ACHN (cell line): Measurements from ENCODE around the gene NRCAM.
A peak's percentile ranks its signal among the peaks of the same experiment; 100 is the strongest.

Source experiments
- DNase-seq: peaks from one replicate; pipeline ENCODE4 v3.0.0-alpha.2; 2015
- in situ Hi-C: cut with HindIII; loops from 2 replicates; pipeline ENCODE4 v1.10.0; 2017; ENCODE audit warnings: low sequenced_read_pairs, low pct_ligation_motif_present, low pct_unique_long_range_greater_than_20kb

The NRCAM gene

DNA sequence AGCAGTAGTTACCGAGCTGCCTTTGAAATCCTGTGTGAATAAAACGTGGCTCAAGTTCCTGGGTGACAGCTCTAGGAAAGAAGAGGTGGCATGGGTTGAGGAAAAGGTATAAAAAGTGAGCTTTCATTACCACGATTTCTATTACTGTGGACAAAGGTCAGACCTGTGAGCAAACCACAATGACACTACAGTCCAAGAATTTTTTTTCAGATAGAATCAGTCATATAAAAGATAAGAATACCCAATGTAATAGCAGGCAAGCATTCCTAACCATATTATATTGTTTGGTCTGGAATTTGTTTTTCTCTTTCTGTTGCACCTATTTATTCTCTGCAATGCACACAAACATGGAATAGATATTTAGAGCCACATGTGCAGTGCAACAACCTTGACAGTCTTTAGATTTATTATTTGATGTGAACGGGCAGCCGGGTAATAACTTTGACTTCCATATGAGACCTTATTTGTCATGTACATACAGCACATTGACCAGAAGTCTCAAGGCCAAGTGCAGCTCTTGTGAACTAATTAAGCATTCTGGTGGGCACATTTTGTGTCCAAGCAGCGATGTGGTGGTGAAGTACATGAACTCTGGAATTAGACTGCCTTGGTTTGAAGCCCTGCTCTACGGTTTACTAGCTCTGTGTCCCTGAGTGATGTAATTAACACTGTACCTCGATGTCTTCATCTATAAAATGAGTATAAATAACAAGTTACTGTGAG, 156.8 kb downstream of the NRCAM start:
- in situ Hi-C loops, result no loop called here
- peak; percentile 85 for DNase-seq

DNA sequence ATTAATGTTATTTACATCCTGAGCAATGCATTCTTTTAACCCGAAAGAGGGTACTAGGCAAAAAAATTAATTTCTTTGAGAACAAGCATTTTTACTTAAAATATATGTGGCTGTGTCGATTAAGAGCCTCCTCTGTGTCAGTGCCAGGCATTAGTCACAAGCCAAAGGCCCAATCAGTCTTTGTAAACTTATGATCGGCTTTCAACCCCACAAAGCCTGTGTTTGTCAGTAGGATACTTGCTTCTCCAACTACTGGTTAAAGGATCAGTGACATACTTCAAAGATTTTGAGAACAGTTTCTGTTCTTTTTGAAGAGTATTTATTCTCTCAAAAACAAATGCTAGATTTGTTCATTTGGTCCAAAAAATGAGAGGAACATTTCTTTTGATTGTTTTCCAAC, 159.3 kb downstream of the NRCAM start:
- no peak for DNase-seq

GRCh38 chr7:108294595-108294994, 161.6 kb downstream of the NRCAM start:
- in situ Hi-C loops, result no loop called here
- DNase-seq, result no peak

More for the DNA sequence above, 159.3 kb downstream of the NRCAM start:
- in situ Hi-C loops, result no loop called here

DNA sequence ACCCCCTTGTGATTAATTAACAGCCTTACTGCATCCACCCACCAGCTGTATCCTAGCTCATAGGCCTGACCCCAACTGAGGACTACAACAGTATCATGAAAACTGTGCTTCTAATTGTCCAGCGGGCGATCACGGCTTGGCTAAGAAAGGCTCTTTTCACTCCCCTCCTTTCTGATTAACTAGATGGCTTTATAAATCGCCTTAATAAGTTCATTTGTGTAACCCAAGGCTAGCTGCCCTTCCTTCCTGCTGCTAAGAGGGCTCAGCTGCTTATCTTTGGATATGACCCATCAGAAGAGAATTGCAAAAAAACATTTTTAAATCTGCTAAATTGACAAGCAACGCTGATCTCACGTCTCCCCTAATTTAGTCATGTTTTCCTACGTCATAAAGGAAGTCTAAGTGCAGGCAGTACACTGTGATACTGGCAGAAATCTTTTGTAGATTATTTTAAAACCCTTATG, 163.1 kb downstream of the NRCAM start:
- in situ Hi-C loops, result no loop called here
- DNase-seq, result no peak

DNA sequence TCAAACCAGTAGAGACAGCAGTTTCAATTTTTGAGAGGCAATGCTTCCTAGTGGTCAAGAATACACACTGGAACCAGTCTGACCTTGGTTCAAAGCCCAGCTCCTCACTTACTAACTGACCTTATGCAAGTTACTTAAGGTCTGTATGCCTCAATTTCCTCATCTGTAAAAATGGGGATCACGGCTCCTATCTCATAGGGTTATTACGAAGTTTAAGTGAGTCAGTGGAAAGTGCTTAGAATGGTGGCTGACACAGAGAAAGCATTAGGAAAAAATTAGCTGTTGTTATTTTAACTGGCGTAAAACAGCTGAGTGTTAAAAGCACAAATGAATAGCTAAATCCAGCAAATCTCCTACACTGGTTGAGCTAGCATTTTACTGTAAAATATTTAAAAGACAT, 163.7 kb downstream of the NRCAM start:
- in situ Hi-C loops, result no loop called here
- no peak for DNase-seq

- in situ Hi-C loops, result no loop called here
These were observed 164.3 kb downstream of the NRCAM start for GRCh38 chr7:108291791-108292440.

DNA sequence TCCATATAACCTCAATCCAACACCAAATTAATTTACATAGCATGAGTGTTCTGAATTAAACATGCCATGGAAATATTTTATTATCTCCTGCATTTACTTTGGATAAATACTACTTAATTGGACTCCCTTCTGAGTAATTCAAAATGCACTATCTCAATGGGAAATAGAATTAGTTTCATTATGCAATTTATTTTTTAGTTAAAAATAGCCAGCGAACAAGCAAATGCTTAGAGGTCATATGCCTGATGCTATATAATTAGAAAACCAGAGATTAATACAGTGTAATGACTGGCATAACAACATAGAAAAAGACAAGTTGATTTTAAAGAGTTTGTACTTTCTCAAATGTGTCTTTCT, 165.1 kb downstream of the NRCAM start:
- in situ Hi-C loops, result no loop called here
- DNase-seq, result no peak

More at GRCh38 chr7:108291791-108292440, 164.3 kb downstream of the NRCAM start:
- DNase-seq, result no peak

DNA sequence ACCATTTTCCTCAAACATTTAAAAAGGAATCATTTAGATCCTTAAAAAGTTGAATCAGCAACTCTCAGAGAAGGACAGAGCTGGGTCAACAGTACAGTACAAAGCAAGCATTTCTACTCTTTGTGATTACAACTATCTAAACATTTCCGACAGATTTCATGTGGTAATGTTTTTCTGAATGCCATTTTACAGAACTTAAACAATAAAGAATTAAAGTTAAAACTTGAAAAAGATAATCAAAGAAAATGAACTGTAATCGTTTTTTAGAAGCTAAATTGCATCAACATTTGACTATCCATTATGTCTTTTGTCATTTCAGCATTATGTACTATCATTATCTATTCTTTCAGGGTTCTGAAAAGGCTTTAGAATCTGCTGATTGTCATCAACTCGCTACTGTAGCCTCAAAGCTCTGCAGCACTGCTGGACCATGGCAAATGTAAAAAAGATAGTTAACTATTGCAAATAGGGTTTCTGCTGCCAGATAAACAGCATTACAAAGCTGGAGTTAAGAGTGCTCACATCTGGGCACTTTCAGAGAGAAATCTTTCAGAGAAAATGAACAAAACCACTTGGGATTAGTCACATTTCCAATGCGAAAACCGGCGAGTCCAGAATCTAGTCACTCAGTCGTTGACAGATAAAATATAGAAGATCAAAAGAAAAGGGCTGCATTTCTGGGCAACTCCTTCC, 165.6 kb downstream of the NRCAM start:
- no peak for DNase-seq

DNA sequence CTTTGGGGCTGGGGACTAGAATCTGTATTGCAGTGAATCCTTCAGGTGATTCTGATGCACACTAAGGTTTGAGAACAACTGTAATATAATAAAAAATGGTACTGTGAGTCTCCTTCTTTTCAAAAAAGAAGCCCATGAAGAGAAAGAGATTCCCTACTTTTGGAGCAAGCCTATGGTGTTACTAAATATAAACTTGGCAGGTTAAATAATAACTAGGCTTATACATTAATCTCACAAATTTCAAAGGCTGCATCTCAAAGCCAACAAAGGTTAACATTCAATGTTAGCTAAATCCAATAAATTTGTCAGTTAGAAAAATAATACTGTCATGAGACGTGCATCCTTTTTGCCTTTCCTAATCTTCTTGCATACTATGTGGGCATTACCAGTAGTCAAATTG, 166.4 kb downstream of the NRCAM start:
- in situ Hi-C loops, result no loop called here

More for the DNA sequence above, 165.6 kb downstream of the NRCAM start:
- in situ Hi-C loops, result no loop called here

GRCh38 chr7:108287857-108288256, 168.4 kb downstream of the NRCAM start:
- DNase-seq, result no peak
- in situ Hi-C loops, result no loop called here

More for the DNA sequence above, 166.4 kb downstream of the NRCAM start:
- no peak for DNase-seq

- in situ Hi-C loops, result no loop called here
- no peak for DNase-seq
These were observed 169.8 kb downstream of the NRCAM start for GRCh38 chr7:108286290-108286904.

DNA sequence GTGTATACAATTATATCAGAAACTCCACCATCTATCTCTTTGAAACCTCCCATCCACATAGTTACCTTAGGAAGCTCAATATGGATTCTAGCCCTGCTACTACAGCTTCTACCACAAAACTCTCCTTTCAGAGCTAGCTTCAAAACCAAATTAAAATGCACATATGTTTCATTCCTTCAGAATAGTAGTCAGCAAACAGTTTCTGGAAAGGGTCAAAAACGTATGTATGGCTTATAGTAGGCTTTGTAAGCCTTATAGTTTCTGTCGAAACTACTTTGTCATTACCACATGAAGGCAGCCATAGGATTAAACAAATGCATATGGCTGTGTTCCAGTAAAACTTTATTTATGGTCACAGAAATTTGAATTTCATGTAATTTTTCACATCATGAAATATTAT, 170.5 kb downstream of the NRCAM start:
- in situ Hi-C loops, result no loop called here
- no peak for DNase-seq

DNA sequence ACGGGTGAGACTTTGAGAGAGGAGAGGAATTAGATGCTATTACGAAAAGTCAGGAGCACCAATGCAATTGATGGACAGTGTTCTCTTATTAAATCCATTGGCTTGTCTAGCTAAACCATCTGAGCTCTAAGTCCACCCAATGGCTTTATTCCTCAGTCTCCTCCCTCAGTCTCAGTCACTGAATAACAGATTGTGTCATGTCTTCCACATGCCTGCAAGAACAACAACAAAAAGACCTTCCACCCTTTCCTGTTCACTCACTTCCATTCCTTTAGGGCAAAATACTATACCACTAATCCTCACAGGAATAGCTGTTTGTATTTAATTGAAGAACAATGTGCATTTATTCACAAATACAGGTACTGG, 171.2 kb downstream of the NRCAM start:
- in situ Hi-C loops, result no loop called here
- no peak for DNase-seq

DNA sequence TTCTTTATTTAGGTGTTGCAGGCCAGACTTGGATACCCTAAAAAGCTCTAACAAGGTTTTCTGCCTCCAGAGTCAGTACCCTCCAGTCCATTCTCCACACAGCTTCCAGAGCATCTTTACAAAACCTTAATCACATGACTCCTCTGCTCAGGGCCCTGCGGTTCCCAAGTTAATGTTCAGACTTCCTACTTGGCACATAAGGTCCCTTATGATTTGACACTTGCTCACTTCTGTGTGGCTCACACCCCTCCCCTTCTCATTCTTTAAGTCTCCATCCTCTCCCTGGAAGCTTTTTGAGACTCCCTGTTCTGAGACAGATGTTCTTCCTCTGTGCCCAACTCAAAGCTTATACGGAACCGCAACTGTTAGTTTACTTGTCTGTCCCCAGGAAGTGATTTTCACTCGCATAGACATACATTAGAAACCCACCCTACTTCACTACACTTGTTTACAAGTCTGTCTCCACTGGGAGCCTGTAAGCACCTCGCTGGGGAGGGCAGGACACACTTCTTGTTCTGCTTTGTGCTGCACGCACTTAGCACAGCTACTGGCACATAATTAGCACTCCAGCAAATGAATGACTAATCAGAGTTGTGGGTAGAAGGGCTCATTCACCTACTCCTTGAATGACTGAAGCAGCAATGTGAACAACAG, 171.8 kb downstream of the NRCAM start:
- in situ Hi-C loops, result no loop called here
- no peak for DNase-seq

DNA sequence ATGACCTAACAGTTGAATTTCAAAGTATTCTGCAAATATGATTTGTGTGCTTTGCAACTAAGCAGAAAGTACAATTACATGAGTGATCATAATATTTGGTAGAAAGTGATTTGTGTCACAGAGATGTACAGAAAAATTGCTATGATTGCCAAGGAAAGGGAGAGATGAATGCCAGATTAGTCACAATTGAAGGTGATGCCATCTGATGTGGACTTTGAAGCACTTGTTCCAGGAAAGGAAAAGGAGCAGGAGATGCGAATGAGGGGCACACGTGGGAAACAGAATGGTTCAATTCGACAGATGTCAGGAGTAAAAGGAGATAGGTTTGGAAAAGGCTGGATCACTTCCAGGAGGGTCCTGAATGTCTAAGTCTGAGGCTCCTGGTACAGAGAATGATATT, 173.0 kb downstream of the NRCAM start:
- in situ Hi-C loops, result no loop called here
- no peak for DNase-seq

GRCh38 chr7:108282427-108282996, 173.7 kb downstream of the NRCAM start:
- in situ Hi-C loops, result no loop called here
- DNase-seq, result no peak

GRCh38 chr7:108280136-108280535, 176.1 kb downstream of the NRCAM start:
- no peak for DNase-seq
- in situ Hi-C loops, result no loop called here

GRCh38 chr7:108278776-108279175, 177.5 kb downstream of the NRCAM start:
- in situ Hi-C loops, result no loop called here
- DNase-seq, result no peak
